IPS-11a (cell line): Measurements from ENCODE around the gene MYL12A.
"Not testable (repeated sequence)": the region's sequence is repeated elsewhere in the genome, so short reads cannot be mapped to it uniquely, and the experiment has no call there.

Source experiments
- H3K4me3 ChIP-seq: one replicate; pipeline ENCODE4 v1.5.1; 2013; ENCODE audit warnings: low read depth, low read length, control low read depth

The MYL12A gene

DNA sequence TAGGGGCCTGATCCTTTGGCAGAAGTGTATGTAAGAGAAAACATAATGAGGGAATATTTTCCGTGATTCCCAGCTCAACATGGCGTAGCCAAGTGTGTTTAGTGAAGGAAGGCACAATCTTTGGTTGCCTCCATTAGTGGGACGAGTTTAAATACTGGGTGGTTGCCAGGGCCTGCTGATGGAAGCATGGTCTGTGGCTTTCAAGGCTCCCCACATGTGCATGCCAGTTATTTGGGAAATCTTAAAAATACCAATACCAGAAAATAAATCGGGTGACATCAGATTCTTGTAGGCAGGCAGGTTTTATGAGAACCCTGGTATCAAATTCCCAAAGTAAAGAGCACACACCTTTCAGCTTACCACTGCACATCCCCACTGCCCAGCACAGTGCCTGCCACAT is 7.1 kb downstream of the MYL12A start:
- H3K4me3 ChIP-seq = no peak overlapping the region

DNA sequence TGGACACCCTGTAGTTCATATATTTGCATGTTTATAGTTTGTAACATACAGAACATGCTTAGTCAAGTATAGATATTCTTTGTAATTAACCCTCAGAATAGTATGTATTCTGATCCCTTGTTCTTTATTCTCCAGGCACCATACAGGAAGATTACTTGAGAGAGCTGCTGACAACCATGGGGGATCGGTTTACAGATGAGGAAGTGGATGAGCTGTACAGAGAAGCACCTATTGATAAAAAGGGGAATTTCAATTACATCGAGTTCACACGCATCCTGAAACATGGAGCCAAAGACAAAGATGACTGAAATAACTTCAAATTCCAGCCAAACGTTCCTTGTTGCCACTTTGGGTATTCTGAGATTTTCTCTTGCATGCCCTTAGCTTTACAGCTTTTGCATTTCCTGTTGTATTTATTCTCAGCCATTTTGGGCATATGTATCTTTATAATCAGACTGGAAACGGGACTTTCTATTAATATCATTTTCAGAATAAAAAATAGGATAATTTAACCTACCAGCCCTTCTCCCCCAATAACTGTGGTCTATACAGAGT is 8.1 kb downstream of the MYL12A start:
- H3K4me3 ChIP-seq = no peak overlapping the region

DNA sequence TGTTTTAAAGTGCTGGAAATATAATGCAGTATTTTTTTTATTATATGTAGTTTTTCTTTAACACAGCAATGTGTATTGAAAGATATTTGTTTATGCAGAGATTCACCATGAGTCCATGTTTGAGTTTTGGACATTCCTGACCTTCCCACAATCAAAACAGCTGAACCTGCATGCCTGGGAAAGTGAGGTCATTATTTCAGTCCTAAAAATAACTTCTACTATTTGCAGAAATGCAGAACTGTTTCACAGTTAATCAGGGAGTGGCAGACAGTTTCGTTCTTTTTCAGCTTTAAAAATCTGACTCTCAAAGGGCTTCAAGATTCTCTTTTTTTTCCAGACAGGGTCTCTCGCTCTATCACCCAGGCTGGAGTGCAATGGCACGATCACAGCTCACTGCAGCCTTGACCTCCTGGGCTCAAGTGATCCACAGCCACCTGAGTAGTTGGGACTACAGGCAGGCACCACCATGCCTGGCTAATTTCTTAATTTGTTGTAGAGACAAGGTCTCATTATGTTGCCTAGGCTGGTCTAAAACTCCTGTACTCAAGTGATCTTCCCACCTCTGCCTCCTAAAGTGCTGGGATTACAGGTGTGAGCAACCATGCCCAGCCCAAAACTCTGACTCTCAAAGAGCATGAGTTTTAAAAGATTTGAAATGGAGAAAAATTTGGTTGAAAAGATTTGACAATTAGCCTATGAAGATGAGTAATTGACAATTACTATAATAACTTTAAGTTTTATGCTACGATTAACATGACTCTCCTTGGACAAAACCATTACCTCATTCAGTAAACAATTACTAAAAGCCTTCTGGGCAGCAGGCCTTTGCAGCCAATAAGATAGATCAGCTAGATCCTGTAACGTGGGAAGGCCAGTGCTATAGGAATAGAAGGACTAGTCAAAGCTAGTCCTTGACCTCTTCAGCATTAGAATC is 9.4 kb downstream of the MYL12A start:
- no peak overlapping the region for H3K4me3 ChIP-seq

DNA sequence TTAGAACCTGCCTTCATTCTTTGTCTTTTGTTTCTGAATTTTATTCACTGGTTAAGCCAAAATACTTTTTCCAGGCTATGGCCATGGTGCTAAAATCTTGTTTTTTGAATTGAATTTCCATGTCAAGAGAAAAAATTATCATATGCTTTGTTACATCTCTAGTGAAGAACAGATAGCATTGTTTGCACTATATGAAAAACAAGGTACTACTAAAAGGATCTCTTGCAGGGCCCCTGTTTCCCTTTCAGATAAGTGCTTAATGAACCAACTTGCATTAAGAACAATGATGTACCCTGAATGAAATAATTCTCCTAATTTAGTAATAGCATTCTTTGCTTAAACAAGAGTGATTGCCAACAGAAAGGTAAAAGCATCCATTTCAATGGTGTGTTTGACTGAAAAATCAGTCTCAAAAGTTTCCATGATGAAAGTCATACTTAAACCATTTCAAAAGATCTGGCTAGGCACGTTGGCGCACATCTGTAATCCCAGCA is 10.1 kb downstream of the MYL12A start:
- no peak overlapping the region for H3K4me3 ChIP-seq

DNA sequence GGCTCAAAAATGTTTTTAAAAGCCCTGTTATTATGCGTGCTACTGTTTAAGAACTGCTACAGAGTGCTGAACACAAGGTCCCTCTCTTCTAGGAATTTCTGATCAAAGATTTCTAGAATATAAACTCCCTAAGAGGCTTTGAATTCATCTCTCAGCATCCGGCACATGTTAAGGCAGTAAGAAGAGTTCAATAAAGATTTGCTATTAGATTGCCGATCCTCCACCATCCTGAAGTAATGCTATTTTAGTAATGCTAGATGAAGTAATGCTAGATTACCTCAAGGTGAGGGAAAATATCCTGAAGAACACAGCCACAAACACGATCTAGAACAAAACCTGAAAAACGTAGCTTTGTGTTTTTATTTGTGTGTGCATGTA is 13.4 kb downstream of the MYL12A start:
- peak overlapping the region; percentile 94 for H3K4me3 ChIP-seq

DNA sequence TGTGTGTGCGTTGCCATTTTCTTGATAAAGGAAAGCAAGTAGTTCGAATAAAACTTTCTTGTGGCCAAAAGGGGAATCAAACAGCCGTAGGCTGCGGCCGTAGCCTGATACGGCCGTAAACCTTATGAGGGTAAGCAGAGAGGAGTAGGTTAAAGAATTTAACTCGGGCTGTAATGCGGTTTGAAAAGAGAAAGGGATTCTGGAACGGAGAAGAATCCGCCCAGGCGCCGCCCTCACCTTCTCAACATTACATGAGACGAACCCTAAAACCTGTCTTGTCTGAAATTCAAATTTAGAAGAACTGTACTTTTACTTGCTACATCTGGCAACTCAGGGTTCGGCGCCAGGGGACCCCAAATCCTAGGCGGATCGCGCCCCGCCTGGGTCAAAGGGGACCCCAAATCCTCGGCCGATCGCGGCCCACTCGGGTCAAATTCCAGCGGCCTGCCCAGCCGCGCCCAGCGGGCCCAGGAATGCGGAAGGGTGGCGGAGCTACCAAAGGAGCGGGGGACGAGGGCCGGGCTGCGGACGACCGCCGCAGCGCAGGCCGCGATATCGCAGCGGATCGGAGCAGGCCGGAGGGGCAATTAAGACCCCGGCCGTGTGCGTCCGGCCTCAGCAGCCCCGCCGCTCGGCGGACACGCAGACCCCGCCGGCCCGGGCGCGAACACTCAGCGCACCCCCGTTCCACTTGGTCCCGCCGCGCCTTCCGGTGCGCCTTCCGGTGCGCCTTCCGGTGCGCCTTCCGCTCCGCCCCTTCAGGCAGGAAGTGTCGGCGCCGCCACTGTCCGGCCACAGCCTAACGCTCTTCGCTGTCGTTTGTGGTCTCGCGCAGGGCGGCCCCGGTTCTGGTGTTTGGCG is 14.0 kb downstream of the MYL12A start, which contains the start of gene MYL12B:
Gene MYL12B (plus strand): TSS at position 761 of the 861 bp plus-strand sequence. CDS start 10,766 bp downstream, outside the sequence.
- peak within 1 kb of the TSS; percentile 94 for H3K4me3 ChIP-seq

DNA sequence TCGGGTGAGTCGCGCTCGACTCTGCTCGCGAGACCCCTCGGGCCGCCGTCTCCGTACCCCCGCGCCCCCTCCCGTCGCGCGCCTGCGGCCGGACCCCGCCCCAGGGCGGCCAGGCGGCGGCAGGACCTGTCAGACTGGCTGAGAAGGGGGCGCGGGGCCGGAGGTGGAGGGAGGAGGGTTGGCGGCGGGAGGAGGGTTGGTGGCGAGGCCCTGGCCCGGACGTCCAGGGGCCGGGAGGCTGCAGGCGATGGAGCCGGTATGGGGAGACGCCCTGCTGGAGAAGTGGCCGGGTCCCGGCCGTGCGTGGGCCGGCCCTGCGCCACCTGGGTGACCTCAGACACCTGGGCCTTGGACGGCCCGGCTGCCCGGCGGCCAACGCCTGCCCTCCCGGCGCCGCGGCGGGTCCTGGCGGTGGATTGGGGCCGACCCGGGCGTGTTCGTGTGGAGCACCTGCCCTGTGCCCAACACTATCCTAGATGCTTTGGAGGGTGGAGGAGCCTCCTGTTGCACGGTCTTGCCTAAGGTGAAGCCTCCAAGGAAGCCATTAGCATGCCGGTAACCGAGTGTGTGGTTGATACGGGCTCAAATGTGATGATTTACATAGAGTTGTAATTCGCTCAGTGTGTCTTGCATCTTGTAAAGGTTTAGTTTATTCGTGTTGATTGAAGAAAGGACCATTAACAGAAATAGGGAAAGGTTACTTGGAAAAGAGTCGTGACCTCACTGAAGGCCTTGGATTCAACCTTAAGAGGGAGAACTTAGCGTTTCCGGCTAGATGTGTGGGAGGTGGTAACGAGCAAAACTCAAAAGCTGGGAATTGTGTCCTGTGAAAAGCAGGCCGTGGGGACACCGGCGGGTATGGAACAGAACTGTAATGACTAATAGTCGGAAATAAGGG is 14.9 kb downstream of the MYL12A start:
- H3K4me3 ChIP-seq = peak overlapping the region; percentile 94

DNA sequence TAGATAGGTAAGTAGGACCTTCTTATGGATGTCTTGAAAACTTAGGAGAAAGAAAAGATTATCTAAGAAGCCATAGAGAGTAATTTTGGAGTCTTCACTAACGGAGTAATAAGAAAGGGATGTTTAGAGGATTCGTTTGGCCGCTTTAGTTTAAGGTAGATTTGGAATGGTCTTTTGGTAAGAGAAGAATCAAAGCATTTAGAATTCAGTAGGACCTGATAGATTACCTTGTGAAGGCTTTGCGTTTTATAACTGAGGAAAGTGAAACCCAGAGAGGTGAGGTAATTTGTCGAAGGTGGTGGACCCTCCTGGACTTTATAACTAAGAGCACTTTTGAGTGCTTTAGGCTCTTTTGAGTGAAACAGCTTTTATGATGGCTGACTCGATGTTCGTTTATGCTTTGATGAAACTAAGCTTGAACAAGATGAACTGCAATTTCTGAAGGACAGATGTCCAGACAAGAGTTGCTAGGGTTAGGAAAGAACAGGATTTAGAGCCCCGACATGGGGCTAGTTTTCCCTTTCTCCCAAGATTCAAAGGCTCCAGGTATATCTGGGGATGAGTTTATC is 15.6 kb downstream of the MYL12A start:
- H3K4me3 ChIP-seq = peak overlapping the region; percentile 94

DNA sequence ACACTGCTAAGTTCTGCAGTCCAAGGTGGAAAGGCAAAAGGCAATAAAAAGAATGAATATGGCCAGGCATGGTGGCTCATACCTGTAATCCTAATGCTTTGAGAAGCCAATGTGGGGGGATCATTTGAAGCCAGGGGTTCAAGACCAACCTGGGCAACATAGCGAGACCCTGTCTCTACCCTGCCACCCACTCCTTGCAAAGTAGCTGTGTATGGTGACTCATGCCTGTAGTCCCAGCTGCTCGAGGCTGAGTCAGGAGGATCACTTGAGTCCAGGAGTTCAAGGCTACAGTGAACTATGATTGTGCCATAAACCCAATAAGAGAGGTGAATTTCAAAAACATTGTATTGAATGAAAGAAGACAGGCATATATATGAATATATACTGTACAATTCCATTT is 16.8 kb downstream of the MYL12A start:
- H3K4me3 ChIP-seq = no peak overlapping the region

DNA sequence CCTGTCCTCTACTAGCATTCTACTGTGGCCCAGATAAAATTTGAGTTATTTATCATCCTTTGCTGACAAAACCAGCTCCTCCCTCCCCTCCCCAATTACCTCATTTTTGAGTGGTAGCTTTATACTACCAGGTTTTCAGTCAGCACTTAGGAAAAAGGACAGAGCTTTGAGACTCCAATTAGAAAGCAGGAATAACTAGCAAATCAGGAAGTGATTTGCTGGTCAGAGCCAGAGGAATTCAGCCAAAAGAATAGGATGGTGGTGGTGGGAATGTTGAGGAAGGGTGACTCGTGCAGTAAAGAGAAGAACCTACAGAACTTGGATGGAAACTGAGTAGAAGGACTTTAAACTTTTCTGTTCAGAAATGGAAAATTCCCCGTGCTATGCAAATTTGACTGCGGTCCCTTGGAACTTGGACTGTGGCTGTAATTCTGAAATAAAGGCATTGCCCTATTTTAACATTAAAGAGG is 18.0 kb downstream of the MYL12A start:
- no peak overlapping the region for H3K4me3 ChIP-seq

DNA sequence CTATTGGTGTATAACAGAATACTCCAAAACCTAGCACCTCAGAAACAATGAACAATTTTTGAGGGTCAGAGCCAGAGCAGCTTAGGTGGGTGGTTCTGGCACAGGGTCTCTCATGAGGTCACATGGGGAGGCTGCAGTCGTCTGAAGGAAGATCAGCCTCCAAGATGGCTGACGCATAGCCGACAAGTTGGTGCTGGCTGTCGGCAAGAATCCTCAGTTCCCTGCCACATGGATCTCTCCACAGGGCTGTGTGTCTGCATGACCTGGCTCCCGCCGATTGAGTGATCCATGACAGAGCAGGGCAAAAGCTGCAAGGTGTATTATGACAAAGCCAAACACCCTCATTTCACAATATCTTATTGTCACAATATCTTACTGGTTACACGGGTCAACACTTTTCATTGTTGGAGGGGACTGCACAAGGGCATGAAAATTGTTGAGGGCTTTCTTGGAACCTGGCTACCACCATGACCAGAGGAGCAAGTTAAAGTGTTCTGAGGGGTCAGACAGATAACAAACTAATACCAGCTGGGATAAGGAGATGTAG is 18.5 kb downstream of the MYL12A start:
- H3K4me3 ChIP-seq = no peak overlapping the region

DNA sequence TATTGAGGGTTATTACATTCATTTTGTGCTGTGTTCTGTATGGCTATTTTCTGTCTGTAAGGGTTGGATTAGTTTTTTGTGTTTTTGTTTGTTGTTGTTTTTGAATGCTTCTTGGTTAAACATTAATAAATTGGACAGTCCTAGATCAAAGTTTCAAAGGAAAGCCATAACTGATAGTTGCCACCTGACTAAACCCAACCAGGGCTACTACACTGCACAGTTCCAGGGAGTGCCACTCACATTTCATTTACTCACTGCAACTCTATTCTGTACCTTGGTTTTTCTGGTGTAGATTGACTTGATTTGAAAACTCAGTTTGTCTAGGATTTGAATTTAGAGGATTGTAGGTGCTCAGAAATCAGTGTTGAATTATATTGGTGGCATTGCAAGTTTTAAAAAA is 20.7 kb downstream of the MYL12A start:
- no peak overlapping the region for H3K4me3 ChIP-seq

DNA sequence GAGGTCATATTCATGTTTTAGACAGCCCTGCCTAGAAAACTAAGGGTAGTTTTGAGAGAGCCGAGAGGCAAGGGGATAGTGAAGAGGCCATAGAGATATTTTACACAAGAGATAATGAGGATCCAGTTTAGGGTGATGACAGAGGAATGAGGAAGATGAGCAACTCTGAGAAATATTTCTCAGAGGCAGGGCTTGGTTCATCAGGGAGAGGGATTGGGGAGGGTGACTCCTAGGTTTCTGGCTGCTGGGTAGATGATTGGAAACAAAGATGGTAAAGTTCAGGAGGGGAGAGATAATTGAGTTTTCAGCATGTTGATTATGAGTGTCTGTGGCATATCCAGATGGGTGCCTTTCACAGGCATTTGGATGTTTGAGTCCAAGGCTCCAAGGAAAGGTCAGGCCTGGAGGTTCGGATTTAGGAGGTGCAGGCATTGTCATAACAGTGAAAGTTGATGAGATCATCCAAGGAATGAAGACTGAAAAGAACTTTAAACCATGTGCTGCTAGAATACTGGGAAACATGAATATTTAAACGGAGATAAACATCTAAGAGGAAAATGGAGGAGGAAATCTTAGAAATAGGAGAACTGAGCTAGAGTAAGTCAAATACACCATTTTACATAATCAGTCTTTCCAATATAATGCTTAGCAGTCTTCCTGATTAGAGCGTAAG is 21.8 kb downstream of the MYL12A start:
- H3K4me3 ChIP-seq = no peak overlapping the region

DNA sequence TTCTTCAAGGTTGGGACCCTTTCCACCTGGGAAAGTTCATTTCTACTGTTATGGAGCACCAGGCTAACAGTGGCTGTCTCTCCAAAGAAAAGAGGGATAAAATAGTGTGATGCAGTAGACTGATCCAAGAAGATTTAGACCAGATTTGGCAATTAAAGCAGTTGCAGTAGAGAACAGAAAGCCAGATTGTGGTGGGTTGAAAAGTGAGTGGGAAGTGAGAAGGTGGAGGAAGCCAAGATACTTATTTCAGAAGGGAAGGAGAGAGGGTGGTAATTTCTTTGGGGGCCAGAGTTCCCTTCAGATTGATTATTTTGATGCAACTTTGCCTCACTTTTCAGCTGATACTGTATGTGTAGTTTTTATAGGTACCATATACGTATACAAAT is 22.3 kb downstream of the MYL12A start:
- H3K4me3 ChIP-seq = no peak overlapping the region

DNA sequence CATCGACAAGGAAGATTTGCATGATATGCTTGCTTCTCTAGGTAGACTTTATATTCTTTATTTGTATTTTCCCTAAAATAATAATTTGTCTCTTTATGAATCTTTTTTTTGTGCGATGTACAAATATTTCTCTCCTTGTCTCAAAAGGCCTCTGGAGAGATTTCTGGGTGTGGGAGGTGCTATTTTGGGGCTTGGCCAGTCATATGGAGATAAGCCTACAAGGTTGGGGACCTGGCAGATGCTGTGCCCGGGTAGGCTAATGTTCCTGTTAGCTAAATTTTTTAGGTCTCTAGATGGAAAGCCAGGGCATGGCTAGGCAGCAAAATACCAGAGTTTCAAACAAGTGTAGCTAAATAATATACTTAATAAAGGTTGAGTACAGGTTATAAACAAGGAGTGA is 25.4 kb downstream of the MYL12A start:
- no peak overlapping the region for H3K4me3 ChIP-seq

DNA sequence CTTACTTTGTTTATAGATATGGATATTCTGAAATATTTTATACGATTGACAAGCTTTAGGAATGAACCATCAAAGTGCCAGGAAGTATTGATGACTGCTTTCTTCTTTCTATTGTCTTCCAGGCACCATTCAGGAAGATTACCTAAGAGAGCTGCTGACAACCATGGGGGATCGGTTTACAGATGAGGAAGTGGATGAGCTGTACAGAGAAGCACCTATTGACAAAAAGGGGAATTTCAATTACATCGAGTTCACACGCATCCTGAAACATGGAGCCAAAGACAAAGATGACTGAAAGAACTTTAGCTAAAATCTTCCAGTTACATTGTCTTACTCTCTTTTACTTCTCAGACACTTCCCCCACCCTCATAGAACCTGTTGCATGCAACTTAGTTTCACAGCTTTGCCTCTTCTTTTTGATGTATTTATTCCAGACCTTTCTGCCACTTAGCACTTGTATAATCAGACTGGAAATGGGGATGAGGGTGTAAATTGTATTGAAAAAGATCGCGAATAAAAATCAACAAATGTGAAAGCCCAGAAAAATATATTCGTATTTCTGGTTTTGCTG is 30.1 kb downstream of the MYL12A start:
- H3K4me3 ChIP-seq = not testable (repeated sequence)

DNA sequence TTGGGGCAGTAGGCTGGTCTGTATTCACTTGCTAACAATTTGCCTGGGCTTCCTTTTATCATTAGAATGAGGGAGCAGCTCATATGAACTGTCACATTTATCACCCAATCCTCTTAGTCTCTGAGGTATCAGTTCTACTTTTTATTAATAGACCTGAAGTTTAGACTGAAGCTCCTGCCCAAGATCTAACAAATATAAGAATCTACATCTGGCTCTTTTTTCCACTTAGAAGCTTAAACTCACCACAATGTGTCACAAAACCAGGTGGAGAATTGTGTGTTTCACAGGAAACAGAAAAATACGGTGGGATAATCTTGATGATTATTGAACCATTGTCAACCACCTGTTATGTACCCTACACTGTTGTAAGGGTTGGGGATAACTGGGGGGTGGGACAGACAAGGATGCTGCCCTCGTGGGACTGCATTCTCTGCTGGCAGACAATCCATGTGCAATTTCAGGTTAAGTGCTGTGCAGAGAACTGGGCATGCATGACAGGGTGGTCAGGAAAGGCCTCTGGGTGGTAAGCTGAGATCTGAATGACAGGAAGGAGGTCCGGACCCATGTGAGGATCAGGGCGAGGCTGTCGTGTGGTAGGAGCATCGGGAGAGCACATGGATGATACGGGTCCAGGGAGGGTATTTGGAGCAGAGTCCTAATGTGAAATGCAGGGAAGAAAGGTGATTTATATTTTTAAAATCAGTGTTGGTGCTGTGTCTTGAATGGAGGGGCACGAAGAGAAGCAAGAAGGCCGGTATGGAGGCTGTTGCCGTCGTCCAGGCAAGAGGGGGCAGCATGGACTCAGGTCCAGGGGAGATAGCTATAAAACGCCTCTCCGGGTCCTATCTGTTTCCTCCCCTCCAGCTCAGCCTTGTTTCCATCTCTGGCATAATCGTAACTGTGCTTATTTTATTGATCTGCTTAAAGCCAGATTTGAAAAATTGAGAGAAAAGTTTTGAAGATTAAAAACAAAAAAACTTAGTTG is 31.9 kb downstream of the MYL12A start:
- H3K4me3 ChIP-seq = no peak overlapping the region
